A673 (cell line): Measurements from ENCODE around the gene TMSB4X.

ENCODE experiments used
- CTCF ChIP-seq: fragments of 300-800, 200-600 bp; sonication (generic); conservative IDR thresholded peaks from 2 replicates; pipeline ENCODE4 v1.5.1; 2017; ENCODE audit warnings: low read depth, mild to moderate bottlenecking, antibody characterized with exemption, low read length, moderate library complexity, mixed read lengths
- EZH2 ChIP-seq: fragments of 200-600 bp; sonication (generic); IDR thresholded peaks from 2 replicates; pipeline ENCODE4 v1.6.1; 2017; ENCODE audit warnings: borderline replicate concordance, low read depth, mild to moderate bottlenecking, mixed read lengths, antibody characterized with exemption, low read length; ENCODE audit not compliant: poor library complexity, severe bottlenecking

- TF ChIP-seq CTCF: no peak
- no peak for TF ChIP-seq EZH2
These were observed 7.0 kb upstream of the TMSB4X start for GRCh38 chrX:12967711-12968465.
